IMR-90 (cell line): Measurements from ENCODE around the gene SLC6A11. TPM values are rescaled to one million over a fixed set of nuclear protein-coding genes. Genes with fewer than 3 reads are reported as not detected.

Experiments used
- ATAC-seq: fragments of 200-7000 bp; cut with Tn5 transposase; 2 replicates; pipeline ENCODE4 v1.9.1; 2020; ENCODE audit warnings: low read depth, mild to moderate bottlenecking, moderate library complexity
- BruUV-seq: library from RNA; stranded (reverse); fragments of 400-500 nt; replicated peaks from 2 replicates; lab custom pipeline; 2021; lab: Mats Ljungman, UMichigan
- CTCF ChIA-PET: fragments of 300-600 bp; formaldehyde crosslinking; extraction: SDS; loops from one replicate; lab custom pipeline; 2021; ENCODE audit warnings: antibody characterized with exemption; lab: Yijun Ruan, JAX
- POLR2A ChIA-PET: fragments of 300-600 bp; sonication (Branson Sonifier 250); formaldehyde crosslinking; loops from one replicate; lab custom pipeline; 2022; ENCODE audit warnings: antibody characterized with exemption; ENCODE audit not compliant: unreplicated experiment; lab: Charles Lee
- DNase-seq: peaks from one replicate; pipeline ENCODE4 v3.0.0; 2013
- H2AFZ ChIP-seq: replicated peaks from 2 replicates; pipeline ENCODE3; 2013; ENCODE audit warnings: low read length, mild to moderate bottlenecking; ENCODE audit not compliant: poor library complexity
- H2AK5ac ChIP-seq: 2 replicates; pipeline ENCODE4 v1.6.1; 2013; ENCODE audit warnings: low read depth, low read length, inconsistent platforms
- H2AK9ac ChIP-seq: replicated peaks from 2 replicates; pipeline ENCODE3; 2013; ENCODE audit warnings: mild to moderate bottlenecking, low read depth, low read length, moderate library complexity; ENCODE audit not compliant: poor library complexity
- H2BK120ac ChIP-seq: 2 replicates; pipeline ENCODE4 v1.6.1; 2013; ENCODE audit warnings: low read depth, low read length, inconsistent platforms
- H2BK15ac ChIP-seq: 3 replicates; pipeline ENCODE4 v1.6.1; 2013; ENCODE audit warnings: low read depth, low read length, inconsistent platforms
- H2BK20ac ChIP-seq: 2 replicates; pipeline ENCODE4 v1.6.1; 2013; ENCODE audit warnings: low read depth, mild to moderate bottlenecking, inconsistent platforms, low read length, moderate library complexity
- H2BK5ac ChIP-seq: 2 replicates; pipeline ENCODE4 v1.6.1; 2013; ENCODE audit warnings: mild to moderate bottlenecking, low read depth, low read length, inconsistent platforms; ENCODE audit not compliant: poor library complexity, severe bottlenecking
- H3K14ac ChIP-seq: replicated peaks from 2 replicates; pipeline ENCODE4 v1.6.1; 2013; ENCODE audit warnings: low read depth, low read length, inconsistent platforms
- H3K18ac ChIP-seq: 2 replicates; pipeline ENCODE4 v1.6.1; 2013; ENCODE audit warnings: low read depth, low read length, control low read depth
- H3K23ac ChIP-seq: 2 replicates; pipeline ENCODE4 v1.6.1; 2013; ENCODE audit warnings: low read depth, low read length, inconsistent platforms
- H3K27ac ChIP-seq: 2 replicates; pipeline ENCODE4 v1.5.1; 2013; ENCODE audit warnings: mild to moderate bottlenecking, control low read depth, low read length; ENCODE audit not compliant: insufficient read depth
- H3K27me3 ChIP-seq: 2 replicates; pipeline ENCODE4 v1.6.1; 2013; ENCODE audit warnings: low read length; ENCODE audit not compliant: control insufficient read depth, insufficient read depth
- H3K36me3 ChIP-seq: 2 replicates; pipeline ENCODE4 v1.6.1; 2013; ENCODE audit warnings: low read length, mixed read lengths; ENCODE audit not compliant: control insufficient read depth, insufficient read depth
- H3K4ac ChIP-seq: 2 replicates; pipeline ENCODE4 v1.6.1; 2013; ENCODE audit warnings: low read depth, low read length, inconsistent platforms
- H3K4me1 ChIP-seq: 2 replicates; pipeline ENCODE4 v1.6.1; 2013; ENCODE audit warnings: low read length, mixed read lengths; ENCODE audit not compliant: control insufficient read depth, insufficient read depth
- H3K4me2 ChIP-seq: 2 replicates; pipeline ENCODE4 v1.6.1; 2013; ENCODE audit warnings: low read depth, mild to moderate bottlenecking, control low read depth, low read length, moderate library complexity
- H3K4me3 ChIP-seq: 2 replicates; pipeline ENCODE4 v1.5.1; 2013; ENCODE audit warnings: low read depth, mild to moderate bottlenecking, control low read depth, low read length, moderate library complexity; ENCODE audit not compliant: insufficient read depth
- H3K56ac ChIP-seq: 2 replicates; pipeline ENCODE4 v1.6.1; 2013; ENCODE audit warnings: low read length, inconsistent platforms; ENCODE audit not compliant: insufficient read depth; ENCODE audit errors: extremely low read depth
- H3K79me1 ChIP-seq, 2 experiments: 2 replicates each; pipeline ENCODE4 v1.6.1; 2013; ENCODE audit warnings: low read length in 2 of 2, inconsistent platforms in 1 of 2, low read depth in 1 of 2
- H3K9ac ChIP-seq: 2 replicates; pipeline ENCODE4 v1.6.1; 2013; ENCODE audit warnings: low read depth, low read length, control low read depth
- H3K9me1 ChIP-seq: 2 replicates; pipeline ENCODE4 v1.6.1; 2013; ENCODE audit warnings: low read length, inconsistent platforms; ENCODE audit not compliant: insufficient read depth
- H3K9me3 ChIP-seq: 2 replicates; pipeline ENCODE4 v1.6.1; 2013; ENCODE audit warnings: low read length; ENCODE audit not compliant: control insufficient read depth, insufficient read depth
- H4K20me1 ChIP-seq: 2 replicates; pipeline ENCODE4 v1.6.1; 2013; ENCODE audit warnings: low read length, inconsistent platforms; ENCODE audit not compliant: insufficient read depth
- H4K5ac ChIP-seq: 2 replicates; pipeline ENCODE4 v1.6.1; 2013; ENCODE audit warnings: mild to moderate bottlenecking, low read depth, low read length, control low read depth
- H4K8ac ChIP-seq, 2 experiments: 2 replicates each; pipeline ENCODE4 v1.6.1; 2013; ENCODE audit warnings: low read depth in 2 of 2, low read length in 2 of 2, control low read depth in 1 of 2, inconsistent platforms in 1 of 2
- H4K91ac ChIP-seq: 2 replicates; pipeline ENCODE4 v1.6.1; 2013; ENCODE audit warnings: low read depth, low read length, inconsistent platforms; ENCODE audit not compliant: insufficient read depth
- BHLHE40 ChIP-seq: fragments of 150-350 bp; IDR thresholded peaks from 2 replicates; pipeline ENCODE4 v1.6.1; 2016; ENCODE audit warnings: mild to moderate bottlenecking, low read depth, low read length
- CHD1 ChIP-seq: IDR thresholded peaks from 2 replicates; pipeline ENCODE4 v1.6.1; 2012; ENCODE audit warnings: low read depth, low read length, improper control_type of control experiment
- ELK1 ChIP-seq: fragments of 150-350 bp; IDR thresholded peaks from 2 replicates; pipeline ENCODE4 v1.6.1; 2016; ENCODE audit warnings: low read depth, mild to moderate bottlenecking, low read length, moderate library complexity, borderline replicate concordance
- MXI1 ChIP-seq: IDR thresholded peaks from 2 replicates; pipeline ENCODE4 v1.6.1; 2012; ENCODE audit warnings: low read depth, mild to moderate bottlenecking, low read length, moderate library complexity, borderline replicate concordance
- NFE2L2 ChIP-seq: fragments of 150-350 bp; IDR thresholded peaks from 2 replicates; pipeline ENCODE4 v1.6.1; 2016; ENCODE audit warnings: low read depth, mild to moderate bottlenecking, low read length
- POLR2A ChIP-seq: IDR thresholded peaks from 2 replicates; pipeline ENCODE4 v1.6.1; 2012; ENCODE audit warnings: mild to moderate bottlenecking, low read depth, low read length
- RAD21 ChIP-seq: IDR thresholded peaks from 2 replicates; pipeline ENCODE4 v1.6.1; 2012; ENCODE audit warnings: low read length, improper control_type of control experiment
- WGBS, 2 experiments: methylation state at CpG; one replicate each; pipeline versions ENCODE4 v1.1.5 to v1.1.7; 2013; ENCODE audit warnings: missing lambda C conversion rate in 2 of 2; ENCODE audit not compliant: insufficient read length in 1 of 2; ENCODE audit errors: extremely low coverage in 2 of 2; 5-methylcytosine and 5-hydroxymethylcytosine counted together
- dilution Hi-C: fragments of 300-500 bp; cut with HindIII; formaldehyde crosslinking; loops from one replicate; pipeline ENCODE4 v1.14.3; 2018; ENCODE audit warnings: low sequenced_read_pairs; ENCODE audit not compliant: unreplicated experiment
- in situ Hi-C: fragments of 300-500 bp; cut with MboI; formaldehyde crosslinking; loops from 3 replicates; pipeline ENCODE4 v1.14.3; 2019; ENCODE audit warnings: low sequenced_read_pairs, inconsistent platforms, mixed read lengths
- intact Hi-C: fragments of 100-400 bp; cut with micrococcal nuclease; formaldehyde crosslinking; loops from 2 replicates; pipeline ENCODE4 v1.10.0; 2022
- polyA plus RNA-seq, 3 experiments: library from polyadenylated mRNA; depleted of rRNA; stranded (reverse); fragments of >200 nt; gene quantifications; 2 replicates each; pipeline ENCODE4 v1.2.3, GENCODE V29; 2012; ENCODE audit warnings: low replicate concordance in 1 of 3
- total RNA-seq: library from RNA; depleted of rRNA; stranded (reverse); fragments of >200 nt; gene quantifications from 2 replicates; pipeline ENCODE4 v1.2.3, GENCODE V29; 2012
- TF ChIP-seq, protein P1 (sequence below): fragments of 150-350 bp; IDR thresholded peaks from 2 replicates; pipeline ENCODE4 v1.6.1; 2017; ENCODE audit warnings: mild to moderate bottlenecking, antibody characterized with exemption, low read length, low read depth
- TF ChIP-seq, protein P2 (sequence below): conservative IDR thresholded peaks from 2 replicates; pipeline ENCODE4 v1.5.1; 2012; ENCODE audit warnings: mild to moderate bottlenecking, low read depth, low read length, improper control_type of control experiment

Gene SLC6A11
- total and polyA plus RNA-seq, 2 of the 4 experiments (the other 2 are of a cell fraction) = not detected

DNA sequence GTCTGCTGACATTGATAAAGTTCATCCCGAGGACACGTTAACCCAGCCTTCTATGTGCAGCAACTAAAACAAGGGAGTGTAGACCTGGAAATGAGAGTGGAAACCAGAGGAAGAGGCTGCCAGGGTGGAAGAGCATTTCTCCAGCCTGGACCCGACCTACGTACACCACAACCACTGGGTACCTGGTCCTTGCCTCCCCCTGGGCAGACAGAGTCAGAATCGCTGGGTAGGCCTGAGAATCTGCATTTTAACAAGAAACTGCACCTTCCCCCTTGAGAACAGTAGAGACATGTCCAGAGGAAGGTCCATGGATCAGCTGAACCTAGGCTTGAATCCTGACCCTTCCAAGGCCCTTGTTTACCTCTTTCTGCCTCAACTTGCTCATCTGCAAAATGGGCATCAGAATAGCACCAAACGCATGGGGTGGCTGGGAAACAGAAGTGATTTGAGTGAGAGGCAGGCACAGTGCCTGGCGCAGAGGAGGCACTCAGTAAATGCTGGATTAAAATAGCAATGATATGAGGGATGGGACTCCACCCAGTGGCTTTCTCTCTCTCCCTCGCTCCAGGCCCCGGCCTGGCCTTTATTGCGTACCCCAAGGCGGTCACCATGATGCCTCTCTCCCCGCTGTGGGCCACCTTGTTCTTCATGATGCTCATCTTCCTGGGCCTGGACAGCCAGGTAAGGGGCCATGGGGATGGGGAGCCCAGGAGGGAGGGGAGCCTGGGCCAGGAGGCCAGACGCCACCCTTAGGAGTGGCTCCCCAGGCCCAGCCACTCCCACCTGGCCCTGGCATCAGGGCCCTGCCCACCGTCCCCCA is 109.6 kb downstream of the SLC6A11 start:
- Histone ChIP-seq H2BK20ac (no peak overlapping the region), H3K36me3 (no peaks in the 10 kb centered on the region), H3K56ac (no peak overlapping the region), H3K9ac (no peak overlapping the region), H2BK5ac (no peak overlapping the region), H2BK120ac (no peak overlapping the region), H4K91ac (no peak overlapping the region), H3K4me3 (no peak overlapping the region), H4K5ac (no peak overlapping the region), H3K4me2 (no peak overlapping the region), H3K4me1 (no peaks in the 10 kb centered on the region), H4K20me1 (no peaks in the 10 kb centered on the region), H2AK9ac (no peak overlapping the region), H3K23ac (no peak overlapping the region), H2AK5ac (no peak overlapping the region), H3K14ac (no peak overlapping the region), H3K27me3 (peaks cover 10% of the 10 kb centered on the region), H3K9me1 (no peaks in the 10 kb centered on the region), H3K27ac (no peak overlapping the region), H2AFZ (no peak overlapping the region), H3K79me1 (no peaks in the 10 kb centered on the region), H4K8ac (no peak overlapping the region), H2BK15ac (no peak overlapping the region), H3K18ac (no peak overlapping the region), H3K9me3 (no peaks in the 10 kb centered on the region), H3K4ac (no peak overlapping the region)
- ChIA-PET CTCF (no interaction called here), POLR2A (no interaction called here)
- dilution Hi-C loops (no loop called here), in situ Hi-C loops (no loop called here), intact Hi-C loops (loop anchor here (10.0 kb wide), 1 partner anchor 141 kb away; no protein-coding TSS in a partner anchor)
- TF ChIP-seq MXI1 (no peak), RAD21 (no peak), CHD1 (no peak), POLR2A (no peak), ELK1 (no peak), BHLHE40 (no peak), NFE2L2 (no peak)
- TF ChIP-seq, protein P1, sequence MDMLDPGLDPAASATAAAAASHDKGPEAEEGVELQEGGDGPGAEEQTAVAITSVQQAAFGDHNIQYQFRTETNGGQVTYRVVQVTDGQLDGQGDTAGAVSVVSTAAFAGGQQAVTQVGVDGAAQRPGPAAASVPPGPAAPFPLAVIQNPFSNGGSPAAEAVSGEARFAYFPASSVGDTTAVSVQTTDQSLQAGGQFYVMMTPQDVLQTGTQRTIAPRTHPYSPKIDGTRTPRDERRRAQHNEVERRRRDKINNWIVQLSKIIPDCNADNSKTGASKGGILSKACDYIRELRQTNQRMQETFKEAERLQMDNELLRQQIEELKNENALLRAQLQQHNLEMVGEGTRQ = no peak
- TF ChIP-seq, protein P2, sequence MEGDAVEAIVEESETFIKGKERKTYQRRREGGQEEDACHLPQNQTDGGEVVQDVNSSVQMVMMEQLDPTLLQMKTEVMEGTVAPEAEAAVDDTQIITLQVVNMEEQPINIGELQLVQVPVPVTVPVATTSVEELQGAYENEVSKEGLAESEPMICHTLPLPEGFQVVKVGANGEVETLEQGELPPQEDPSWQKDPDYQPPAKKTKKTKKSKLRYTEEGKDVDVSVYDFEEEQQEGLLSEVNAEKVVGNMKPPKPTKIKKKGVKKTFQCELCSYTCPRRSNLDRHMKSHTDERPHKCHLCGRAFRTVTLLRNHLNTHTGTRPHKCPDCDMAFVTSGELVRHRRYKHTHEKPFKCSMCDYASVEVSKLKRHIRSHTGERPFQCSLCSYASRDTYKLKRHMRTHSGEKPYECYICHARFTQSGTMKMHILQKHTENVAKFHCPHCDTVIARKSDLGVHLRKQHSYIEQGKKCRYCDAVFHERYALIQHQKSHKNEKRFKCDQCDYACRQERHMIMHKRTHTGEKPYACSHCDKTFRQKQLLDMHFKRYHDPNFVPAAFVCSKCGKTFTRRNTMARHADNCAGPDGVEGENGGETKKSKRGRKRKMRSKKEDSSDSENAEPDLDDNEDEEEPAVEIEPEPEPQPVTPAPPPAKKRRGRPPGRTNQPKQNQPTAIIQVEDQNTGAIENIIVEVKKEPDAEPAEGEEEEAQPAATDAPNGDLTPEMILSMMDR = no peak
- 51% methylated on average over 3 of the region's 14 CpGs; no CpG with 5 or more reads in 1 of the 2 experiments for WGBS, 2 experiments
- no peak for ATAC-seq
- DNase-seq = no peak
- BruUV-seq = no TSS peak
